DND-41 (cell line): Measurements from ENCODE around the gene TLR8.

Source experiments
- CTCF ChIP-seq: IDR thresholded peaks from 2 replicates; pipeline ENCODE4 v1.5.1; 2012; ENCODE audit warnings: borderline replicate concordance, low read length, moderate library complexity, mild to moderate bottlenecking; ENCODE audit not compliant: poor library complexity, severe bottlenecking; ENCODE audit errors: extremely low read depth
- EZH2 ChIP-seq: IDR thresholded peaks from 3 replicates; pipeline ENCODE4 v1.6.1; 2012; ENCODE audit warnings: borderline replicate concordance, low read depth, mild to moderate bottlenecking, moderate library complexity, low read length, inconsistent platforms; ENCODE audit not compliant: severe bottlenecking

GRCh38 chrX:12953420-12953819 is 47.0 kb downstream of the TLR8 start:
- TF ChIP-seq CTCF (no peak), EZH2 (no peak)
